H9 (cell line): ENCODE results near the gene GRAMD1B. TPM values are rescaled to one million over a fixed set of nuclear protein-coding genes. Genes with fewer than 3 reads are reported as not detected.
A peak's percentile ranks its signal among the peaks of the same experiment; 100 is the strongest.

Experiments
- DNase-seq: peaks from one replicate; pipeline ENCODE4 v3.0.0-alpha.2; 2017
- H2AFZ ChIP-seq: one replicate; pipeline ENCODE4 v1.6.1; 2013; ENCODE audit warnings: mild to moderate bottlenecking, low read length, control low read depth, moderate library complexity
- H2AK5ac ChIP-seq: 2 replicates; pipeline ENCODE4 v1.6.1; 2013; ENCODE audit warnings: low read length, control low read depth, mixed read lengths; ENCODE audit not compliant: insufficient read length
- H2BK120ac ChIP-seq: one replicate; pipeline ENCODE4 v1.6.1; 2013; ENCODE audit warnings: low read depth, mild to moderate bottlenecking, low read length, control low read depth, inconsistent platforms; ENCODE audit not compliant: poor library complexity, severe bottlenecking
- H2BK12ac ChIP-seq: 2 replicates; pipeline ENCODE4 v1.6.1; 2013; ENCODE audit warnings: low read length, control low read depth, mixed read lengths, low read depth; ENCODE audit not compliant: insufficient read length
- H2BK15ac ChIP-seq: 2 replicates; pipeline ENCODE4 v1.6.1; 2013; ENCODE audit warnings: low read depth, low read length, control low read depth
- H2BK20ac ChIP-seq: one replicate; pipeline ENCODE4 v1.6.1; 2013; ENCODE audit warnings: low read depth, mild to moderate bottlenecking, low read length, control low read depth, inconsistent platforms; ENCODE audit not compliant: poor library complexity, severe bottlenecking
- H2BK5ac ChIP-seq: 2 replicates; pipeline ENCODE4 v1.6.1; 2013; ENCODE audit warnings: low read length, control low read depth, mixed read lengths; ENCODE audit not compliant: insufficient read length
- H3K14ac ChIP-seq: 2 replicates; pipeline ENCODE4 v1.6.1; 2013; ENCODE audit warnings: low read length, control low read depth; ENCODE audit not compliant: insufficient read depth
- H3K18ac ChIP-seq: 2 replicates; pipeline ENCODE4 v1.6.1; 2013; ENCODE audit warnings: low read depth, mild to moderate bottlenecking, mixed read lengths, low read length, control low read depth; ENCODE audit not compliant: insufficient read length
- H3K23ac ChIP-seq: 2 replicates; pipeline ENCODE4 v1.6.1; 2013; ENCODE audit warnings: low read length, control low read depth, mixed read lengths, low read depth; ENCODE audit not compliant: insufficient read length
- H3K23me2 ChIP-seq: 2 replicates; pipeline ENCODE4 v1.6.1; 2013; ENCODE audit warnings: low read depth, mild to moderate bottlenecking, mixed read lengths, low read length, control low read depth; ENCODE audit not compliant: insufficient read length, poor library complexity, severe bottlenecking
- H3K27ac ChIP-seq: 2 replicates; pipeline ENCODE4 v1.5.1; 2013; ENCODE audit warnings: low read length, control low read depth, mixed read lengths, low read depth; ENCODE audit not compliant: insufficient read length
- H3K27me3 ChIP-seq: 2 replicates; pipeline ENCODE4 v1.6.1; 2013; ENCODE audit warnings: low read length, control low read depth, inconsistent platforms; ENCODE audit not compliant: insufficient read depth
- H3K4ac ChIP-seq: 2 replicates; pipeline ENCODE4 v1.6.1; 2013; ENCODE audit warnings: low read depth, mild to moderate bottlenecking, control low read depth, inconsistent platforms, low read length, moderate library complexity
- H3K4me1 ChIP-seq: 2 replicates; pipeline ENCODE4 v1.6.1; 2013; ENCODE audit warnings: low read length, control low read depth, inconsistent platforms; ENCODE audit not compliant: insufficient read depth
- H3K4me2 ChIP-seq: 2 replicates; pipeline ENCODE4 v1.6.1; 2013; ENCODE audit warnings: low read length, control low read depth, mixed read lengths; ENCODE audit not compliant: insufficient read length, insufficient read depth
- H3K56ac ChIP-seq: 2 replicates; pipeline ENCODE4 v1.6.1; 2013; ENCODE audit warnings: low read depth, mild to moderate bottlenecking, mixed read lengths, low read length, control low read depth; ENCODE audit not compliant: insufficient read length
- H3K79me1 ChIP-seq: 2 replicates; pipeline ENCODE4 v1.6.1; 2013; ENCODE audit warnings: low read depth, mild to moderate bottlenecking, moderate library complexity, low read length, control low read depth, inconsistent platforms; ENCODE audit not compliant: insufficient read depth, poor library complexity, severe bottlenecking
- H3K79me2 ChIP-seq: 2 replicates; pipeline ENCODE4 v1.6.1; 2013; ENCODE audit warnings: low read length, control low read depth, inconsistent platforms; ENCODE audit not compliant: insufficient read depth
- H3K9ac ChIP-seq: 2 replicates; pipeline ENCODE4 v1.6.1; 2013; ENCODE audit warnings: low read length, control low read depth, mixed read lengths; ENCODE audit not compliant: insufficient read length; ENCODE audit errors: extremely low read depth
- H3K9me3 ChIP-seq: one replicate; pipeline ENCODE4 v1.6.1; 2013; ENCODE audit warnings: low read depth, low read length, inconsistent platforms; ENCODE audit not compliant: control insufficient read depth
- H3T11ph ChIP-seq: one replicate; pipeline ENCODE4 v1.6.1; 2013; ENCODE audit warnings: mild to moderate bottlenecking, low read length, control low read depth, inconsistent platforms
- H4K20me1 ChIP-seq: one replicate; pipeline ENCODE4 v1.6.1; 2013; ENCODE audit not compliant: control insufficient read depth, insufficient read length, insufficient read depth
- H4K5ac ChIP-seq: 2 replicates; pipeline ENCODE4 v1.6.1; 2013; ENCODE audit warnings: low read depth, mild to moderate bottlenecking, mixed read lengths, low read length, control low read depth; ENCODE audit not compliant: insufficient read length
- H4K8ac ChIP-seq: replicated peaks from 2 replicates; pipeline ENCODE4 v1.6.1; 2013; ENCODE audit warnings: low read length, control low read depth, mixed read lengths, low read depth; ENCODE audit not compliant: insufficient read length
- H4K91ac ChIP-seq: 2 replicates; pipeline ENCODE4 v1.6.1; 2013; ENCODE audit warnings: low read depth, mild to moderate bottlenecking, moderate library complexity, mixed read lengths, low read length, control low read depth; ENCODE audit not compliant: insufficient read length
- H3K27ac Mint-ChIP-seq, 3 experiments: 2 replicates in 2 of 3; 3 replicates in 1 of 3; pipeline ENCODE4 v1.8.0; 2020 to 2021; ENCODE audit warnings: mixed read lengths in 3 of 3, mild to moderate bottlenecking in 1 of 3, moderate library complexity in 1 of 3
- H3K27me3 Mint-ChIP-seq: 2 replicates; pipeline ENCODE4 v1.8.0; 2021; ENCODE audit warnings: low read depth, mild to moderate bottlenecking, moderate library complexity, mixed read lengths
- H3K36me3 Mint-ChIP-seq, 3 experiments: 2 replicates in 2 of 3; 3 replicates in 1 of 3; pipeline ENCODE4 v1.8.0; 2020 to 2021; ENCODE audit warnings: low read depth in 3 of 3, mixed read lengths in 3 of 3; ENCODE audit not compliant: insufficient read depth in 1 of 3
- H3K4me1 Mint-ChIP-seq, 2 experiments: 2 replicates each; pipeline ENCODE4 v1.8.0; 2020; ENCODE audit warnings: mixed read lengths in 2 of 2
- H3K4me3 Mint-ChIP-seq, 2 experiments: 2 replicates in 1 of 2; 3 replicates in 1 of 2; pipeline ENCODE4 v1.8.0; 2020 to 2021; ENCODE audit warnings: mild to moderate bottlenecking in 2 of 2, mixed read lengths in 2 of 2, moderate library complexity in 1 of 2
- H3K9me3 Mint-ChIP-seq, 2 experiments: 2 replicates in 1 of 2; 3 replicates in 1 of 2; pipeline ENCODE4 v1.8.0; 2020; ENCODE audit warnings: mild to moderate bottlenecking in 2 of 2, mixed read lengths in 2 of 2, moderate library complexity in 1 of 2
- CTCF ChIP-seq: fragments of 200-600 bp; sonication (generic); conservative IDR thresholded peaks from 3 replicates; pipeline ENCODE4 v1.8.0; 2021; ENCODE audit warnings: antibody characterized with exemption, mild to moderate bottlenecking
- WGBS: extraction: QIAGEN DNeasy Blood & Tissue Kit; methylation state at CpG from one replicate; pipeline ENCODE4 v1.1.7; 2013; ENCODE audit warnings: missing lambda C conversion rate, low lambda C conversion rate, mixed read lengths; ENCODE audit not compliant: insufficient read length; ENCODE audit errors: extremely low coverage; 5-methylcytosine and 5-hydroxymethylcytosine counted together
- total RNA-seq: library from RNA; stranded (reverse); gene quantifications from 2 replicates; pipeline ENCODE4 v1.2.1, GENCODE V29; 2021

The GRAMD1B gene
- total RNA-seq, 1 experiment from 2014 or later = 25.9 TPM

- H3K79me1 ChIP-seq = no peaks in the 10 kb centered on the region
- TF ChIP-seq CTCF = no peak
- H2BK120ac ChIP-seq = no peak overlapping the region
- H4K5ac ChIP-seq = no peak overlapping the region
- no peak overlapping the region for H2AFZ ChIP-seq
- Mint-ChIP-seq H3K27ac (peak overlapping the region in 1 of 3 experiments; percentile 57; a peak in 1 of 7 replicates), H3K4me1 (peaks cover 46 to 50% of the 10 kb centered on the region in 2 experiments), H3K36me3 (peaks cover 5 to 8% (median 6%) of the 10 kb centered on the region in 3 experiments; a peak in 4 of 7 replicates), H3K4me3 (no peak overlapping the region), H3K9me3 (no peaks in the 10 kb centered on the region), H3K27me3 (peaks cover 73% of the 10 kb centered on the region)
- no peak overlapping the region for H2BK20ac ChIP-seq
- WGBS = no CpG with 5 or more reads among the region's 6 CpGs
- H3K79me2 ChIP-seq = no peaks in the 10 kb centered on the region
- H3K4me2 ChIP-seq = no peak overlapping the region
- no peak overlapping the region for H4K91ac ChIP-seq
- no peak for DNase-seq
- no peak overlapping the region for H3K27ac ChIP-seq
- no peak overlapping the region for H3K9ac ChIP-seq
- H3K23ac ChIP-seq = no peak overlapping the region
- no peak overlapping the region for H4K8ac ChIP-seq
- H3K14ac ChIP-seq = no peak overlapping the region
- no peaks in the 10 kb centered on the region for H4K20me1 ChIP-seq
- peaks cover 8% of the 10 kb centered on the region for H3K23me2 ChIP-seq
- no peak overlapping the region for H3K56ac ChIP-seq
- H2BK12ac ChIP-seq = no peak overlapping the region
- no peak overlapping the region for H2AK5ac ChIP-seq
- no peaks in the 10 kb centered on the region; the same call in 1 of the 2 replicates for H3K27me3 ChIP-seq
- no peak overlapping the region for H2BK15ac ChIP-seq
- no peak overlapping the region for H3T11ph ChIP-seq
- H3K4me1 ChIP-seq = 0 out of 2 replicates have a peak, but pooled peaks cover 7% of the 10 kb centered on the region
- H3K9me3 ChIP-seq = no peaks in the 10 kb centered on the region
- H3K4ac ChIP-seq = no peak overlapping the region
- H3K18ac ChIP-seq = no peak overlapping the region
- H2BK5ac ChIP-seq = no peak overlapping the region
These were observed 1.9 kb upstream of the GRAMD1B start for GRCh38 chr11:123428116-123428715.
